GM10847 (cell line): ENCODE results near the gene PRMT7.

Experiments used
- POLR2A ChIP-seq: IDR thresholded peaks from 2 replicates; pipeline ENCODE4 v1.6.1; 2011; ENCODE audit not compliant: insufficient read length; ENCODE audit errors: extremely low read depth

The PRMT7 gene

DNA sequence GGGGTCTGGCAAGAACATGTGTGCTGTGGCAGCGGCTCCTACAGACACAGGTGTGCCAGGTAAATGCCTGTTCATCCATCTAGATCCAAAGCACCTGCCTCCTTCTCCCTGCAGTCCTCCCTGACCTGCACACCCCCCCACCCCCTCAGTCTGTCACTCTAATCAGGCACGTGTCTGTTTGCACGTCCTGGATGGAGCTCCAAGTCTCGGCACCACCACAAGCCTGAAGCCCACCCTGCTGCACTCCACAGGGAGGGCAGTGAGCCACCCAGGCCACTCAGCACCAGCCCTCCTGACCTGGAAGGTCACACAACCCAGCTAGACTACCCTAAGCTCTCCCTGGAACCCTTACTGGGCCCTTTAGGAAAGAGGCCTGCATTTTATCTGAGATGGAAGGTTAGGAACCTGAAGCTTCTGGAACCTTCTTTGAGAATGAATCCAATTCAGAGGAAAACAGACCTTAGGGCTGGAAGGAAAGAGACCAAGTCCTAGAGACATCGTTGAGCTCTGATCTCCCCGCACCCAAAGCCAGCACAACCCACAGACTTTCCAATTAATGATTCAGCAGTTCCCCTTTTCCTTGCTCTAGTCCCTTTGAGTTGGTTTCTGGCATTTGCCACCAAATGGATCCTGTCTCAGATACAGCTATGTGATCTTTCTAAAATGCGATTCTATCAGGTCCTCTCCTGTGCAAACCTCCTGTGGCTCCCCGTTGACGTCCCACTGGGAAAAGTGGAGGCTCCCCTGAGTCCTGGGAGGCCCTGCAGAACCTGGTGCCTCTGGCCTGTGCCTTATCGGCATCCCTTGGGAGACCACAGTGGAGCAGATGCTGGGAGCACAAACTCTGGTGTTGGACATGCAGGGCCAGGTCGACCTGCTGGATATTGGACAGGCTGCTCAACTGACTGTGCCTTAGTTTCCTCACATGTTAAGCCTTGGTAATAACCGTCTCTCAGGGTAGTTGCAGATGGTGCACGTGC lies 67.9 kb downstream of the PRMT7 start:
- no peak for TF ChIP-seq POLR2A

DNA sequence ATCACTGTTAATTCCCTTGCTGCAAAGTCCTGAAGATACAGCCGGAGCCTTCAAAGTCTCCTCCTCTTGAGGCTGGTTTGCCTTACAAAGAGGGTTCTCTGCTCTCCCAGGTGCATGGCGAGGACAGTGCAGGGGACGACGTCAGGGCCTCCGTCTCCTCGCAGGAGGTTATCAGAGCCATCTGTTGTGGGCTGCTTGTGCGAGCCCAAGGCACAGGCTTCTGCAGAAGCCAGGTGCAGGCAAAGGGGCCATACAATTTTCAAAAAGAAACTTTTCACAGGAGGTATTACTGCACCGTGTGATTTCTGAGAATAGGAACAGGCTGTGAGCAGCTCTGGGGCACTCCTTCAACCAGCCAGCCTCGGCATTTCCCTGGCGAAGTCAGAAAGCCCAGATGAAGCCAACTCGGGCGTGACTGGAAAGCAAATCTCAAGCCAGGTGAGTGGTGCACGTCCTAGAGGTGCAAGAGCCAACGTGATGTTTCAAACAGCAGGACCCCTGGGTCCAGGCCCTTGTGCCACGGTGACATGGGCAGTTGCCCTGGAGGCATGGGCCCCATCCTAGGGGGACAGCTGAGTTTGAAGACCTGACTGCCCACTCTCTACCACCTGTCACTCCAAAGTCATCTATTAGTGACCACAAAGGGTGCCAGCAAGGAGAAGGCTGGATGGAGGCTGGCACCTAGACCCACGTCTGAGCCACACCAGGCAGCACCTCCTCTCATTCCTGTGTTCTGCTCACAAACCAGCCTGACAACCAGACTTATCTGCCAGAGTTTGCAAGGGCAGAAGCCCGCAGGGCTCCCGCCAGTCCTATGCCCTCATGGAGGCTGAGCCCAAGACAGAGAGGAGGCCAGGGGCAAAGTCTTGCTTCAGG lies 68.9 kb downstream of the PRMT7 start:
- TF ChIP-seq POLR2A = no peak

DNA sequence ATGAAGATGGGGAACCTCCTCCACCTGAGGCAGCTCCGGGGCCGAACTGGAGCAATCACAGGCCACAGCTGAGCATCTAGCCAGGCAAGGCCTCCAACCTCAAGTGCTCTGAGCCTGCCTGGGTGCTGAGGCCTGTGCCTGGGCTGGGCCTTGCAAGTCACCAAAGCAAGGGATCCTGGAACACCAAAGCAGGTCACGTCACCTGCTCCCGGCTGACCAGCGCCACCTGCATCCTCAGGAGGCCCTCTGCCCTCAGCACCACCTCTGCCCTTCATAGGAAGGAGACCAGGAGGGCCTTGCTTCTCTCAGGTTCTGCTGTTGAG lies 69.5 kb downstream of the PRMT7 start:
- TF ChIP-seq POLR2A = no peak

DNA sequence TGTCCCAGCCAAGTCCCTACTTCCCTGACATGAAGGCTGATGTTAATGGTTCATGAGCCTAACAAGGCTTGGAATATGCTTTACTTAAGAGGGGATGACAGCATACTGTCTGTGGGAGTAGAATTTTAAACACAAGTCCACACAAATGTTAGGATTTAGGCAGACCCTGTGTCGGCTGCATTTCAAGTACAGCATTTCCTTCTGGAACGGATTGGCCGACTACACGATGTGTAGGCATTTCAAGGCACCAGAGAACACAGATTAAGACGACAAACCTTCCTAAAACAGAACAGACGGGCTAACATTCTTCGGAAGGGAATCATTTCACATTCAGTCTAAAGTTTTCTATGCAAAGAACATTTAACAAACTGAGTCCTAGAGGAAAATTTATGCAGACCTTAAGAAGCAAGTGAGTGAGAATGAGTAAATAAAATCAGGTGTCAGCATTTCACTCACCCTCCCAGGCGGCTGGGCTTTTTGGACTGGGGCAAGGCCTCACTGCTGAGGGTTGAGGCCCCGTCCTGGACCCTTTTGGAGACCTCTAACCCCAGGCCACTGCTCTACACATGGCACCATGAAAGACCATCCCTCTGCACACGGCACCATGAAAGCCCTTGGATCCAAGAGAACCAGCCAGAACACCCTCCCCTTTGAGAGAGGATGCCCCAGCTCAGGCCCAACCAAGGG lies 70.0 kb downstream of the PRMT7 start:
- no peak for TF ChIP-seq POLR2A

DNA sequence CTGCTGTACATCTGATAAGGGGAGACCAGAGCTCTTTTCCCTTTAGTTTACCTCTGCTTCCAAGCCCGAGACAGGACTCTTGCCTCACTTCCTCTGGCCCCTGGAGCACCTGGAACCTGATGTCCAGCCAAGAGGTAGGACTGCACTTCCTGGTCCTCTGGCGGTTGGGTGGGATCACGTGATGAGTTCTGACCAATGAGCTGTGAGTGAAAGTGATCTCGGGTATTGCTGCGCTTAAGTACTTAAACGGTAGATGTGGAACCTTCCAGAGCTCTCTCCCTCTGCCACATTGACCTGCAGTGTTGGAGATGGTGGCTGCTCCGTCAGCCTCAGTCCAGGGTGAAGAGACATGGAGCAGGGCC lies 70.5 kb downstream of the PRMT7 start:
- TF ChIP-seq POLR2A = no peak

DNA sequence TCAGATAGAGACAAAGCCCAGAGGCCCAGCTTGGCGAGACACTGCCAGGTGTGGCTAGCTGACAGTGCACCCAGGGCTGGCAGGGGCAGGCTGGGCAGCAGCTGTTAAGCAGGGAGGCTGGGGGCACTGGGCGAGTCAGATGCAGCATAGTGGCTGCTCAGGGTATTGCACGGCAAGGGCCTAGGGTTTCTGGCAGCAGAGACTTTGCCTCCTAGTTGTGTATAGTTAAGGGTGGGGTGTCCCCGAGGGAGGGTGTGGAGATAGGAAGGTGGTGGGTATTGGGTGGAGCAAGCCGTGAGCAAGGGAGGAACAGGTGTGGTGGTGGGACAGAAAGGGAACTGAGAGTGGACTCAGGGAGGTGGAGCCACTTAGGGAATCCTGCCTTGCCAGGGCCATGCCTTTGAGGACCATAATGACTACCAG lies 71.5 kb downstream of the PRMT7 start:
- no peak for TF ChIP-seq POLR2A

DNA sequence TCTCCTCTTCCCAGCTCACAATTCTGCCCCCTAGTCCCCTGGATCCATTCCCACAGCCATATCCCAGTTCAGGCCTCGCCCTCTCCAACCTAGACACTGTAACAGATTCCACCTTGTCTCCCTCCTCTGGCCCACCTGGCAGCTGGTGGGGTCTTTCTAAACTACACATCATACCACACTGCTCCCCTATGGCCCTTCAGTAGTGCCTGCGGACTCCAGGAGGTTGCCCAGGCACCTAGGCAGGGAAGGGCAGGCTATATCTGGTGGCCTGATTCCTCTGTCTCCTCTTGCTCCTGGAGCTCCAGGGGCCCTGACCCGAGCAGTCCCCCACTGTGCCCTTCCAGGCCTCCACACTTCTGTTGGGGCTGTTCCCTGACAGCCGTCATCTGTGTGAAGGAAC lies 73.0 kb downstream of the PRMT7 start:
- no peak for TF ChIP-seq POLR2A

DNA sequence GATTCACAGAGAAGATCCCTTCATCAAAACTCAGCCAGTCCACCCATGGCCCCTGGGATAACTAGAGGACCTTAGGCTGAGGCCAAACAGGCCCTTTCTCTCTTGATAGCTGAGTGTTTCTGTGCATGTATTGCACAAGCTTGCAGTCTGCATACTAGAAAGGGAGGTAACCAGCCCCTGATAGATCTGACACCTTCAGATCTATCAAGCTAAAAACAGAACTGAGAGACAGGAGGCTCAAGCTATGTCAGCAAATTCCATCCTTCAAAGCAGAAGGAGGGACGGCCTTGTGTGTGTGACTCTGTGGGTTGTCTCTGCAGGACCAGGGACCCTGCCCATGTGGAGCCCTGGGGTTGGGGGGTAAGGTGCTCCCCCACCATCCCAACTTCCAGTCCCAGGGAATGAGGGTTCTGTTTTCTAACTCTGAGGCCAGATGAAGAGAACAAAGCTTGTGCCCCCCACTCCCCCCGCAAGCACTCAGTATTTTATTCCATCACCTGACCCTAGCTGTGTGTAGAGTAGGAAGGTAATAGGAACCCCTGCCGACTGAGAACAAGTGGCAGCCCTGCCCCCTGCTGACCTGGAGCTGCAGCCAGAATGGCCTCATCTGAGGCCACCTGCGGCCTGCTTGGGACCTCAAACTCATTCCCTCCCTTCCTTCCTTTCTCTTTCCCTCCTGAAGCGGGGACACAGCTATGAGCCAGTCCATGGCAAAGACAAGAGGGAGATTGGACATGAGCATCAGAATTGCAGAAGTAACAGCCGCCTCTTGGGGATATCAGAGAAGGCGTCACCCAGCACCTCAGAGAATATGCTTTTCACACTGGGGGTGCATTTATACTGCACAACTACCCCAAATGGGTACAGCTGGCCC lies 73.7 kb downstream of the PRMT7 start:
- TF ChIP-seq POLR2A = no peak

DNA sequence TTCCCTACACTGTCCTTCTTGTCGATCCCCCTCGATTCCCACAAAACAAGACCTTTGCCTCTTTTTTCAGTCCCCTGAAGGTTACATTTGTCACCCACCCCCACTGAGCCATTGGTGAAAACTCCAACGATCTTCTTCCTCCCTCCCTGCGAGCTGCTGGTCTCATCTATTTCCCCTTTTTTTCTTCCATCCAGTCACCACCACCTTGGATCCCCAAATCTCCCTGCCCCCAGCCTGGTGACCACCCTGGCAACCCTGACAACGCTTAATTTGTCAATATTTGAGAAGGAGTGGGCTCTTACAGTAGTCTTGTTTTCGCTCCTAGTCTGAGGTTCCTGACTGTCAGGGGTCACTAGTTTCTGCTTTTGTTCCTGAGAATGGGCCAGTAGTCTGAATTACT lies 74.6 kb downstream of the PRMT7 start:
- TF ChIP-seq POLR2A = no peak

DNA sequence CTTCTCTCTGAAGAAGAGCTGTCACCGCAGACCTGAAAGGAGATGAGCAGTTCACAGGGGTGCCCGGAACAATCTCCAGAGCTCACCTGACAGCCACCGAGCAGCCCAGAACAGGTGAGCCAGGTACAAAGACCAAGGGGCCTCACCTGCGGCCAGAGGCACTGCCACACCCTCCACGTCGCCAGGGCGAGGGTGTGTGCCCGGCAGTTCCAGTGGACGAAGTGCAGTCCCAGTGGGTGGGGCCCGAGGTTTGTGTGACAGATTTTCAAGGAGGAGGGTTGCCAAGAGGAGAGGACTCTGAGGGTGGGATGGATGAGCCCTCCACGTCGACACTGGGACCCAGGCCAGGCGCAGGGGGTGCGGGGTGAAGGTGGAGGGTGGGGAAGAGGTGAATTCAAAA lies 75.8 kb downstream of the PRMT7 start:
- no peak for TF ChIP-seq POLR2A

DNA sequence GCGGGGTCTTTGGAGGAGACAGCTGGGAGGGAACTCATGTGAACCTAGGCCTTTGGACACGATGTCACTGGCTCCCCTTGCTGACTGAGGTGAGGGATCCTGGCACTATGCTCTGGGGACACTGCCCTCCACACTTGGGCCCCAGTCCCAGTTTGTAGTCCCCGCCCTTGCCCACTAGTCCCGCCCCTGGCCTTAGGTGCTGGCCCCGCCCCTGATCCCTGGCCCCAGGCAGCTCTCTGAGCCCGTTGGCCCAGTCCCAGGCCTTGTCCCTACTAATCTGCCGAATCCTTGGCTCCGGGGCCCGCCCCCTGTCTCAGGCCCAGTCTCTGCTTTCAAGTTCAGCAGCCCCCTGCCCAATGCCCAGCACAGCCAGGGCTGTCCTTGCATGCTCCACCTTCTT lies 76.5 kb downstream of the PRMT7 start:
- TF ChIP-seq POLR2A = no peak

DNA sequence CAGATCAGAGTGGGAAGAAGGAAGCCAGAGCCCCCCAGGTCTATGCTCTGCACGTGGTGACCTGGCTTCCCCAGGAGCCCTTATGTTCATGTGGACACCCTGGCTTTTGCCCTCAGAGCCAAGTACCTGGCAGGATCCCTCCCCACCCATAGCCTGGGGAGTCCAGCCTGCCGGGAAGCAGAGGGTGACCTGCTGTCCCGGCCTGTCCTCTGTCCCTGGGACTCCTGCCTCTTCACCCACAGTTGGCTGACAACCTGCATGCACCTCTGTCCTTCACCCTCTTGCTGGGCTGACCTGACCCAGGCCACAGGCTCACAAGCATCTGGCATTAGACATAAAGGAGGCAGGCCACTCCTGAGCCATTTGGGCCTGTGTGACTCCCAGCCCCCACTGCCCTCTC lies 77.3 kb downstream of the PRMT7 start:
- no peak for TF ChIP-seq POLR2A

DNA sequence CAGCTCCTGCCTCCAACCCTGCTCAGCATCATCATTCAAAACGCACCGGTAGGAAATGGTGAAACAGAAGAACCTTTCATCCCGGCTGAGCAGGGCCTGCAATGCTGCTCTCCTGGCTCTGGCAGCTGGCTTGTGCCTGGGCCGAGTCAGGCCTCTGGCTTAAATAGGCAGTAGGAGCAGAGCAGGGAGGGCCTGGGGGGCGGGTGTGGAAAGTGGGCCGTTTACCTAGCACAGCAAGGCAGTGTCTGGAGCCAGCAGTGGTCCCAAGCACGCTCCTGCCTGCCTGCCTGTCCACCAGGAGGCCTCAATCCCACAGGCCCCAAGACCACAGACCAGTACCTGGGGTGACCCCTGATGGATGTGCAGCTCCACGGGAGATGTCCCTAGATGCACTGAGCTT lies 78.2 kb downstream of the PRMT7 start:
- TF ChIP-seq POLR2A = no peak

DNA sequence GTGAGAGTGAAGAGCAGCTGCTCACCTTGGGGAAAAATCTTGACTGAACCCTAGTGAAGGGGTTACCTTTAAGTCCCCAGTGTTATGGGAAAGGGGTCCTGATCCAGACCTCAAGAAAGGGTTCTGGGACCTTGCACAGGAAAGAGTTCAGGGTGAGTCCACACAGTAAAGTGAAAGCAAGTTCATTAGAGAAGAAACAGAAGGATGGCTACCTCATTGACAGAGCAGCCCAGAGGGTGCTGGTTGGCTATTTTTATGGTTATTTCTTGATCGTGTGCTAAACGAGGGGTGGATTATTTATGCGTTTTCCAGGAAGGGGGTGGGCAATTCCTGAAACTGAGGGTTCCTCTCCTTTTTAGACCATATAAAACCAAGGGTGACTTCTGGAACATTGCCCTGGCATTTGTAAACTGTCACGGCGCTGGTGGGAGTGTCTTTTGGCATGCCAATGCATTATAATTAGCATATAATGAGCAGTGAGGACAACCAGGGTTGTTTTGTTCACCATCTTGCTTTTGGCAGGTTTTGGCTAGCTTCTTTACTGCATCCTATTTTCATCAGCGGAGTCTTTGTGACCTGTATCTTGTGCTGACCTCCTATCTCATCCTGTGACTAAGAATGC lies 79.0 kb downstream of the PRMT7 start:
- no peak for TF ChIP-seq POLR2A
